NCI-H446 (cell line): ENCODE measurements around the gene BICD1.

Source experiments
- DNase-seq, 2 experiments: peaks; one replicate each; lab custom pipeline; 2025; lab: John Stamatoyannopoulos, UW

The BICD1 gene

GRCh38 chr12:32407795-32408194, 301.1 kb downstream of the BICD1 start:
- DNase-seq: no peak

GRCh38 chr12:32413412-32413811, 306.8 kb downstream of the BICD1 start:
- no peak for DNase-seq

- no peak for DNase-seq
These were observed 311.6 kb downstream of the BICD1 start for GRCh38 chr12:32418221-32418620.

- DNase-seq: no peak
These were observed 312.4 kb downstream of the BICD1 start for GRCh38 chr12:32418903-32419519.

GRCh38 chr12:32419520-32419960, 312.9 kb downstream of the BICD1 start:
- DNase-seq: peak in 1 of 2 experiments; percentile 51

- no peak for DNase-seq
These were observed 313.7 kb downstream of the BICD1 start for GRCh38 chr12:32420356-32420755.

GRCh38 chr12:32423559-32423958, 316.9 kb downstream of the BICD1 start:
- no peak for DNase-seq

- no peak for DNase-seq
These were observed 324.4 kb downstream of the BICD1 start for GRCh38 chr12:32431025-32431424.
